ENCODE measurements around the gene KDM4F. TPM values are rescaled to one million over a fixed set of nuclear protein-coding genes. Genes with fewer than 3 reads are reported as not detected.

KDM4F gene
- total and polyA plus RNA-seq, 4 donors = not detected

DNA sequence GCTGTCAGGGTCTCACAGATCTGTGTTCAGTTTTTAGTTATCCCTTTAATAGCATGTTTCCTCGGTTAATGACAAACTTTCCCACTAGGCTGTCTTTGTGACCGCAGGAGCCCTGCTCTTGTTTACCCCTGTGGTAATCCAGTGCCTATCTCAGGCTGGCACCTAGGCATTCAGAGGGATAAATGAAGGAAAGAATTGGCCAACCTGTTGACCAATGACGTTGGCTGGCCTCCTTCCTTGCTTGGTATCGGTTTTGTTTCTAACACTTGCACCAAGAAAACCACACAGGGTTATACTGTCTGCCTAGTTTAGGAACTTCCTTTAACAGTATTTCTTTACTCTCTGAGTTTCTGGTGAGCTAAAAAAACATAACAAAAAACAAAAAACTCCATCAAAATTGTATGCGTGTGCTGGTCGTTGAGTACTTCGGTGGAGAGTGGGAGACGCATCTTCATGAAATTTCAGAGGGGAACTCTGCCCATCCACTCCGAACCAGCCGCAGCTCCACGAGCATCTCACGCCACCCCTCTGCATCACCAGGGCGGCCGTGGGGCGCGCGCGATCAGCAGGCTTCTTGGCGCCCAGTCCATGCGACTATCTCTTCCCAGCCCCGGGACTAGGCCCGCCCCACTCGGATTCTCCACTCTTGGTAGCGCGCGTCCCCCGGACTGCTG, 39.9 kb downstream of the KDM4F start:
- peak overlapping the region in 2 of 3 donors; percentile 83 to 88 for H3K4me3 ChIP-seq (ENCODE audit: low read depth in 1 of 3, low read length in 3 of 3)
- TF ChIP-seq SP1 (IDR thresholded peaks at IDR 0.05) = peak; percentile 19
- no peak for TF ChIP-seq FOXA1 (IDR thresholded peaks at IDR 0.05)
- no peak for DNase-seq (ENCODE audit: low spot score)
- H3K9me3 ChIP-seq (ENCODE audit: control insufficient read depth in 4 of 4, low read length in 3 of 4) = no peaks in the 10 kb centered on the region
- H3K4me1 ChIP-seq (ENCODE audit: control insufficient read depth in 4 of 4, insufficient read depth in 4 of 4, low read length in 3 of 4) = peaks cover 2 to 18% (median 7%) of the 10 kb centered on the region in 4 donors
- H3K9ac ChIP-seq (ENCODE audit: low read depth in 1 of 2, low read length in 2 of 2) = no peak overlapping the region
- no peaks in the 10 kb centered on the region for H3K27me3 ChIP-seq (ENCODE audit: control insufficient read depth in 4 of 4, insufficient read depth in 4 of 4, low read length in 3 of 4)
- no peaks in the 10 kb centered on the region for H3K36me3 ChIP-seq (ENCODE audit: control insufficient read depth in 4 of 4, insufficient read depth in 3 of 4, low read depth in 1 of 4, low read length in 3 of 4)
- 22% methylated on average over 27 of the region's 27 CpGs for WGBS
- peak overlapping the region; percentile 85 to 87 for H3K27ac ChIP-seq (ENCODE audit: low read depth in 1 of 2, low read length in 2 of 2)

- Histone ChIP-seq H3K36me3 (ENCODE audit: control insufficient read depth in 4 of 4, insufficient read depth in 3 of 4, low read depth in 1 of 4, low read length in 3 of 4) (no peaks in the 10 kb centered on the region), H3K27me3 (ENCODE audit: control insufficient read depth in 4 of 4, insufficient read depth in 4 of 4, low read length in 3 of 4) (no peaks in the 10 kb centered on the region), H3K9ac (ENCODE audit: low read depth in 1 of 2, low read length in 2 of 2) (peak within 1 kb of the TSS; percentile 23 to 75), H3K27ac (ENCODE audit: low read depth in 1 of 2, low read length in 2 of 2) (peak within 1 kb of the TSS; percentile 85 to 87), H3K9me3 (ENCODE audit: control insufficient read depth in 4 of 4, low read length in 3 of 4) (no peaks in the 10 kb centered on the region), H3K4me1 (ENCODE audit: control insufficient read depth in 4 of 4, insufficient read depth in 4 of 4, low read length in 3 of 4) (peaks cover 2 to 18% (median 7%) of the 10 kb centered on the region in 4 donors), H3K4me3 (ENCODE audit: low read depth in 1 of 3, low read length in 3 of 3) (peak within 1 kb of the TSS; percentile 72 to 88 (median 83))
- DNase-seq (ENCODE audit: low spot score) = peak; percentile 87
- under 1% methylated on average over 106 of the region's 106 CpGs for WGBS
- TF ChIP-seq, protein P1, sequence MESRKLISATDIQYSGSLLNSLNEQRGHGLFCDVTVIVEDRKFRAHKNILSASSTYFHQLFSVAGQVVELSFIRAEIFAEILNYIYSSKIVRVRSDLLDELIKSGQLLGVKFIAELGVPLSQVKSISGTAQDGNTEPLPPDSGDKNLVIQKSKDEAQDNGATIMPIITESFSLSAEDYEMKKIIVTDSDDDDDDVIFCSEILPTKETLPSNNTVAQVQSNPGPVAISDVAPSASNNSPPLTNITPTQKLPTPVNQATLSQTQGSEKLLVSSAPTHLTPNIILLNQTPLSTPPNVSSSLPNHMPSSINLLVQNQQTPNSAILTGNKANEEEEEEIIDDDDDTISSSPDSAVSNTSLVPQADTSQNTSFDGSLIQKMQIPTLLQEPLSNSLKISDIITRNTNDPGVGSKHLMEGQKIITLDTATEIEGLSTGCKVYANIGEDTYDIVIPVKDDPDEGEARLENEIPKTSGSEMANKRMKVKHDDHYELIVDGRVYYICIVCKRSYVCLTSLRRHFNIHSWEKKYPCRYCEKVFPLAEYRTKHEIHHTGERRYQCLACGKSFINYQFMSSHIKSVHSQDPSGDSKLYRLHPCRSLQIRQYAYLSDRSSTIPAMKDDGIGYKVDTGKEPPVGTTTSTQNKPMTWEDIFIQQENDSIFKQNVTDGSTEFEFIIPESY (IDR thresholded peaks at IDR 0.05) = no peak
- TF ChIP-seq YY1 (IDR thresholded peaks at IDR 0.05) (peak; percentile 68), HNF4A (conservative IDR thresholded peaks at IDR 0.05) (no peak), FOXA2 (IDR thresholded peaks at IDR 0.05) (no peak), ATF3 (IDR thresholded peaks at IDR 0.05) (no peak), RXRA (IDR thresholded peaks at IDR 0.05) (no peak), RAD21 (IDR thresholded peaks at IDR 0.05) (peak in 1 of 2 donors; percentile 23), NR2F2 (IDR thresholded peaks at IDR 0.05) (no peak)
- TF ChIP-seq, protein P2, sequence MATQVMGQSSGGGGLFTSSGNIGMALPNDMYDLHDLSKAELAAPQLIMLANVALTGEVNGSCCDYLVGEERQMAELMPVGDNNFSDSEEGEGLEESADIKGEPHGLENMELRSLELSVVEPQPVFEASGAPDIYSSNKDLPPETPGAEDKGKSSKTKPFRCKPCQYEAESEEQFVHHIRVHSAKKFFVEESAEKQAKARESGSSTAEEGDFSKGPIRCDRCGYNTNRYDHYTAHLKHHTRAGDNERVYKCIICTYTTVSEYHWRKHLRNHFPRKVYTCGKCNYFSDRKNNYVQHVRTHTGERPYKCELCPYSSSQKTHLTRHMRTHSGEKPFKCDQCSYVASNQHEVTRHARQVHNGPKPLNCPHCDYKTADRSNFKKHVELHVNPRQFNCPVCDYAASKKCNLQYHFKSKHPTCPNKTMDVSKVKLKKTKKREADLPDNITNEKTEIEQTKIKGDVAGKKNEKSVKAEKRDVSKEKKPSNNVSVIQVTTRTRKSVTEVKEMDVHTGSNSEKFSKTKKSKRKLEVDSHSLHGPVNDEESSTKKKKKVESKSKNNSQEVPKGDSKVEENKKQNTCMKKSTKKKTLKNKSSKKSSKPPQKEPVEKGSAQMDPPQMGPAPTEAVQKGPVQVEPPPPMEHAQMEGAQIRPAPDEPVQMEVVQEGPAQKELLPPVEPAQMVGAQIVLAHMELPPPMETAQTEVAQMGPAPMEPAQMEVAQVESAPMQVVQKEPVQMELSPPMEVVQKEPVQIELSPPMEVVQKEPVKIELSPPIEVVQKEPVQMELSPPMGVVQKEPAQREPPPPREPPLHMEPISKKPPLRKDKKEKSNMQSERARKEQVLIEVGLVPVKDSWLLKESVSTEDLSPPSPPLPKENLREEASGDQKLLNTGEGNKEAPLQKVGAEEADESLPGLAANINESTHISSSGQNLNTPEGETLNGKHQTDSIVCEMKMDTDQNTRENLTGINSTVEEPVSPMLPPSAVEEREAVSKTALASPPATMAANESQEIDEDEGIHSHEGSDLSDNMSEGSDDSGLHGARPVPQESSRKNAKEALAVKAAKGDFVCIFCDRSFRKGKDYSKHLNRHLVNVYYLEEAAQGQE (IDR thresholded peaks at IDR 0.05) = no peak
Observed at GRCh38 chr11:95089620-95090542, 40.7 kb downstream of the KDM4F start, which contains the start of gene ENDOD1. ENDOD1 (plus strand) TSS chr11:95089846; CDS start chr11:95089928, 82 bp downstream.
